GM15510 (cell line): ENCODE data around the gene TCTA.

Experiments
- POLR2A ChIP-seq: IDR thresholded peaks from 3 replicates; pipeline ENCODE4 v1.6.1; 2011; ENCODE audit warnings: borderline replicate concordance; ENCODE audit not compliant: insufficient read length; ENCODE audit errors: extremely low read depth

TCTA gene

GRCh38 chr3:49422379-49423248, 10.4 kb downstream of the TCTA start, which contains the start of gene AMT:
AMT (minus strand) TSS chr3:49422473; CDS start chr3:49422450, 23 bp downstream.
- no peak for TF ChIP-seq POLR2A

- no peak for TF ChIP-seq POLR2A
Measured at GRCh38 chr3:49424816-49425215, 12.6 kb downstream of the TCTA start.

- TF ChIP-seq POLR2A: no peak
Measured at GRCh38 chr3:49427586-49427985, 15.4 kb downstream of the TCTA start.

- TF ChIP-seq POLR2A: no peak
Measured at GRCh38 chr3:49428752-49429080, 16.5 kb downstream of the TCTA start.

- TF ChIP-seq POLR2A: no peak
Measured at GRCh38 chr3:49434731-49435130, 22.5 kb downstream of the TCTA start.

GRCh38 chr3:49445391-49445790, 33.2 kb downstream of the TCTA start:
- TF ChIP-seq POLR2A: no peak

GRCh38 chr3:49453621-49454020, 41.4 kb downstream of the TCTA start:
- no peak for TF ChIP-seq POLR2A

- TF ChIP-seq POLR2A: no peak
Measured at GRCh38 chr3:49454458-49454857, 42.2 kb downstream of the TCTA start.

- TF ChIP-seq POLR2A: no peak
Measured at GRCh38 chr3:49454898-49455681, 42.9 kb downstream of the TCTA start.

GRCh38 chr3:49456466-49456865, 44.2 kb downstream of the TCTA start:
- TF ChIP-seq POLR2A: no peak

- no peak for TF ChIP-seq POLR2A
Measured at GRCh38 chr3:49460188-49460890, 48.1 kb downstream of the TCTA start.

- no peak for TF ChIP-seq POLR2A
Measured at GRCh38 chr3:49460956-49461355, 48.7 kb downstream of the TCTA start.

GRCh38 chr3:49461443-49462171, 49.4 kb downstream of the TCTA start:
- no peak for TF ChIP-seq POLR2A

GRCh38 chr3:49462222-49462621, 50.0 kb downstream of the TCTA start:
- no peak for TF ChIP-seq POLR2A

- TF ChIP-seq POLR2A: no peak
Measured at GRCh38 chr3:49465270-49466034, 53.2 kb downstream of the TCTA start.
